ENCODE measurements around the gene CNNM2.

CNNM2 gene

GRCh38 chr10:102917962-102918816, at the start of gene CNNM2:
Gene CNNM2 (plus strand): TSS chr10:102918294. CDS start chr10:102918481, 187 bp downstream.
- peak; percentile 94 for DNase-seq

GRCh38 chr10:102868911-102869257, 49.2 kb upstream of the CNNM2 start:
- DNase-seq, result no peak

DNA sequence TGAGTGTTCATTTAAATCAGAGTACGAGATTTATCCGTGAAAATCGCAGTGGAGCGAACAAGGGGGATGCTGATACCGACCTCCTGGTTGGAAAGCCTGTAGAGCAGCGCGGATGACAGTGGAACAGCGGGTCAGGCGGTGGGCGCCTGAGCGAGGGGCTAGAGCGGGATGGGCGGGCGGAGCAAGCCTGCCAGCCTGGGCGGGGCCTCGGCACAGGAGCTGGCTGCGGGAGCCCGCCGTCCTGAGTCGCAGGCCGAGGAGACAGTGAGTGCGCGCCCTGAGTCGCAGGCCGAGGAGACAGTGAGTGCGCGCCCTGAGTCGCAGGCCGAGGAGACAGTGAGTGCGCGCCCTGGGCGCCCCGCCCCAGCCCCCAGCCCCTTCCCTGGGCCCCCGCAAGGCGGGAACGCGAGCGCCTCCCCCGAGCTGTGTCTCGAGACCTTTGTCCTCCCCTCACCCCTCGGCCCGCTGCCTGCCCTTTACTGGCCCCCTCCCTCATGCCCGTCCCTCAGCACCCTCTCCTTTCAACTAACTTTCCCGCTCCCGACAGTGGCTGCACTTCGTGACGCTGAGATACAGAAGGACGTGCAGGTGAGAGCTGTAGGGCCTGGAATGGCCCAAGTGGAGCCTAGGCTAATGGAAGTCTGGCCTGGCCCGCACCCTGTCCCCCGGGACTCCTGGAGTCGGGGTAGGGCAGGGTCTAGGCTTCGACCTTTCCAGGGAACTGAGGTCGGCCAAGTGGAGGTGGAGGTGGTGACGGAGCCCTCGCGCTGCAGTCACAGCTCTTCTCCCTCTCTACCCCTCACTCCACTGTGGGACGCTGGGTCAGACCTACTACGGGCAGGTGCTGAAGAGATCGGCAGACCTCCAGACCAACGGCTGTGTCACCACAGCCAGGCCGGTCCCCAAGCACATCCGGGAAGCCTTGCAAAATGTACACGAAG, 48.6 kb upstream of the CNNM2 start, which contains the start of gene AS3MT:
AS3MT (plus strand) TSS at position 213 of the 941 bp plus-strand sequence; CDS start at position 336, 123 bp downstream.
- DNase-seq, result peak; percentile 44

DNA sequence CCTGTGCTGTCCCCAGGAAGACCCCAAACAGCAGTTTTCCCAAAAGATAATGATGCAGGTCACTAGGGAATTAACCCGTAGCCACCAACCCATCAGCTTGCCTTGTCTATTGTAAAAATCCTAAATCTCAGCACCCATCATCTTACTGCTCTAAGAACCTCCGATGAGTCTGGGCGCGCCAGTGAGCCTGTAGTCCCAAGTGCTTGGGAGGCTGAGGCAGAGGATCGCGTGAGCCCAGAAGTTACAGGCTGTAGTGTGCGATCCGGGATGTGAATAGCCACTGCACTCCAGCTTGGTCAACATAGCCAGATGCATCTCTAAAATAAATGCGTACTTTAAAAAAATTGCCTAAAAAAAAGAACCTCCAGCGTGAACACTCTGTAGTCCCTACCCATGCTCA, 47.9 kb upstream of the CNNM2 start:
- DNase-seq, result no peak

DNA sequence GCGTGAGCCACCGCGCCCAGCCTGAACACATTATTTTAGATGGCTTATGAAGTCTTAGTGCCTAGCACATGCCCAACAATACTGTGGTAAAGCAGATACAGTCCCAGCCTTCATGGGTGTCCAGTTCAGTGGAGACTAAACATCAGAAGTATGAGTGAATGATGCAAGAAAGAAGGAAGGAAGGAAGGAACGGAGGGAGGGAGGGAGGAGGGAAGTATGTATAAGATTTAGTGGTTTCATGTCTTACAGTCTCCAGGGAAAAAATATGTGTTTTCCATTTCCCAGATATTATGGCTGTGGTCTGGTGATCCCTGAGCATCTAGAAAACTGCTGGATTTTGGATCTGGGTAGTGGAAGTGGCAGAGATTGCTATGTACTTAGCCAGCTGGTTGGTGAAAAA, 45.9 kb upstream of the CNNM2 start:
- no peak for DNase-seq

DNA sequence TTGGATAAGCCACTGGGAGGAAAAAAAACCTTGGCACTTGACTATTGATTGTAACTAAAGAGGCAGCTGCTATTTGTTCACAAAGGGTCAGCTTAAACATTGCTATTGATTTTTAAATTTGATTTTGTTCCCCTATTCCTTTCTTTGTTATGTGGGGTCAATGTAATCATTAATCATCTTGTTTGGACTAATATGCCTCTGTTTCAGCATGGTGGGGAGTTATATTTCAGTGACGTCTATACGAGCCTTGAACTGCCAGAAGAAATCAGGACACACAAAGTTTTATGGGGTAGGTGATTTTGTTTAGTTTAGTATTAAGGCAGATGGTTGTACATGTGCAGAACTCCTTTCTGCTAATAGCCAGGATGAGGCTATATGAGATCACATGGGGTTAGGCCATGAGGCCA, 41.3 kb upstream of the CNNM2 start:
- DNase-seq, result no peak

GRCh38 chr10:102878629-102879028, 39.5 kb upstream of the CNNM2 start:
- DNase-seq, result no peak

GRCh38 chr10:102880256-102880655, 37.8 kb upstream of the CNNM2 start:
- DNase-seq, result no peak

DNA sequence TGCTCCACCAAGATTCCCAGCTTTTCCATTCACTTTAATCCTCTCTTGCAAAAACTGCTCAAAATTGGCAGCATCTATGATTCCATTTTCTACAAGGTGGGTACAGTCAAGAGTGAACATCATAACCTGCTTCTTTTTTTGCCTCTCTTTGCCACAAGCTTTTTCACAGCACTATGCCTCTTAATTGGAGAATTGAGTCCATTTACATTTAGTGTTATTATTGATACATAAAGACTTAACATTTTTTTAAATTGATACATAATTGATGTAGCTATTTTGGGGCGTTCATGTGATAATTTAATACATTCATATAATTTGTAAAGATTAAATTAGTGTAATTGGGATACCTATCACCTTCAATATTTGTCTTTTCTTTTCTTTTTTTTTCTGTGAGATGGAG, 30.0 kb upstream of the CNNM2 start:
- DNase-seq, result no peak

GRCh38 chr10:102894466-102895213, 23.5 kb upstream of the CNNM2 start:
- no peak for DNase-seq

GRCh38 chr10:102900006-102900405, 18.1 kb upstream of the CNNM2 start:
- DNase-seq, result no peak

DNA sequence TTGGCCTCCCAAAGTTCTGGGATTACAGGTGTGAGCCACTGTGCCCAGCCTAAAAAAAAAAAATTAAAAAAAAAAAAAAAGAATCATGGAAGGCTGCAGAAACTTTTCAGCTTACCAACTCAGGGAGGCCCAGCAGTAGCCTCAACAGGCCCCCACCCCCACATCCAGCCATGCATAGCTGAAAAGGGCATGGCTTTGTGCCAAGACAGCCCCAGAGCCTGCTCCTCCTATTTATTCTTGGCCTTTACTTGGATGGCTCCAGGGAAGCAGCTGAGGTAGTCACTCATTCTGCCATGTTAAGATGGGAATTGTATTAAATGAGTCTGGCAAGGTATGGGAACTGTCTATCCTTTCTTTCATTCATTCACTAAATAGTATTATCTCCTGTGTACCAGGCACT, 13.7 kb upstream of the CNNM2 start:
- DNase-seq, result no peak

DNA sequence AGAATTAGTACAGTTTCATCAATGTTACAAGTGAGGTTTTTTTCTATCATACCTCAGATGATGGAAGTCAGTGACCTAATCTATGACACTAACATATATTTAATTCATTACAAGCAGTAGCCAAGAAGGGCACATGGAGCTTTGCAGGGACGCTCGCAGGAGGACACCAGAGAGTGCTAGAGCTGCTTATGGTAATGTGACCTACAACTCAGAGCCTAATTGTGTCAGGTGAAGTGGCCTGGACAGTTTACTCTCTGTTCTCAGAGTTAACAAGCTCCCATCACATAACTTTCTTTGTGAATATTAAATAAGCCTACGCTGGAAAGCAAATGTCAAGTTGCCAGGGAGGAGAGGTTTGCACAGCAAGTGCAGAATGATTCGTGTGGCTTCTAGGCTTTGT, 11.6 kb upstream of the CNNM2 start:
- DNase-seq, result no peak

DNA sequence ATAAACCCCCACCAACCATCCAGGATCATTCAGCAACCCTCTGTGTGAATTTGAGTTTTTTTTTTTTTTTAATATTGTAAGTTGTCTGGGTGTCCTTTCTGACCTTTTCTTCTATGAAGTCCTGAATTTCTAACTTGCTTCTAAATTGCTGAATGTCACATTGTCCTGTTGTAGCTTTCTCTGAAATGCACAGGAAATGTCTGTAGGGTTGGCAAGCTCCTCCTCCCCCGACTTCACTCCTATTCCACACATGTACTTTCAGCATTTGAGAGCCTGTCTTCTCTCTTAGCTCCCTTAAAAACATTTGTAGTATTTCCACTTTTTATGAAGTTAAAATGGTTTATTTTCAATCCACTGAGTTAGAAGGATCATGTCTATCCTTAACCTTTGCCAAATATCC, 3.3 kb upstream of the CNNM2 start:
- DNase-seq, result no peak

DNA sequence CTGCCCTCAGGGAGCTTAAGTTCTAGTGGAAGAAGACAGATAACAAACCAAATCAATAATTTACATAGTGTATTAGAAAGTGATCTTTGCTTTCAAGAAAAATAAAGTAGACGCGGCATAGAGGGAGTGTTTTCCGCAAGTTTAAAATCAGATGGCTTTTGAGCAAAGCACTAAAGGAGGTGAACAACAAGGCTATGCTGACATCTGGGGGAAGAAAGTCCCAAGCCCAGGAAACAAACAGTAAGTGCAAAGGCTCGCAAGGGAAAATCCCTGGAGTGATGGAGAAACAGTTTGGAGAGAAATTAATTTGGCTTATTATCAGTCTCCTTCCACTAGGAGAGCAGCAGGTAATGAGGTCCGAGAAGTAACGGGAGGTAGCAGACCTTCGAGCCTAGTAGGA, 1.9 kb upstream of the CNNM2 start:
- DNase-seq, result no peak

- peak; percentile 57 for DNase-seq
These were observed 656 bp upstream of the CNNM2 start for GRCh38 chr10:102917314-102917961.

DNA sequence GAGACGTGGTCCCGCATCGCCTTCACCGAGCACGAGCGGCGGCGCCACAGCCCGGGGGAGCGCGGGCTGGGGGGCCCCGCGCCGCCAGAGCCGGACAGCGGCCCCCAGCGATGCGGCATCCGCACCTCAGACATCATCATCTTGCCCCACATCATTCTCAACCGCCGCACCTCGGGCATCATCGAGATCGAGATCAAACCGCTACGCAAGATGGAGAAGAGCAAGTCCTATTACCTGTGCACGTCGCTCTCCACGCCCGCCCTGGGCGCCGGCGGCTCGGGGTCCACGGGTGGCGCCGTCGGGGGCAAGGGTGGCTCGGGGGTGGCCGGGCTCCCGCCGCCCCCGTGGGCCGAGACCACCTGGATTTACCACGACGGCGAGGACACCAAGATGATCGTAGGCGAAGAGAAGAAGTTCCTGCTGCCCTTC, 737 bp downstream of the CNNM2 start:
- DNase-seq, result peak; percentile 12

DNA sequence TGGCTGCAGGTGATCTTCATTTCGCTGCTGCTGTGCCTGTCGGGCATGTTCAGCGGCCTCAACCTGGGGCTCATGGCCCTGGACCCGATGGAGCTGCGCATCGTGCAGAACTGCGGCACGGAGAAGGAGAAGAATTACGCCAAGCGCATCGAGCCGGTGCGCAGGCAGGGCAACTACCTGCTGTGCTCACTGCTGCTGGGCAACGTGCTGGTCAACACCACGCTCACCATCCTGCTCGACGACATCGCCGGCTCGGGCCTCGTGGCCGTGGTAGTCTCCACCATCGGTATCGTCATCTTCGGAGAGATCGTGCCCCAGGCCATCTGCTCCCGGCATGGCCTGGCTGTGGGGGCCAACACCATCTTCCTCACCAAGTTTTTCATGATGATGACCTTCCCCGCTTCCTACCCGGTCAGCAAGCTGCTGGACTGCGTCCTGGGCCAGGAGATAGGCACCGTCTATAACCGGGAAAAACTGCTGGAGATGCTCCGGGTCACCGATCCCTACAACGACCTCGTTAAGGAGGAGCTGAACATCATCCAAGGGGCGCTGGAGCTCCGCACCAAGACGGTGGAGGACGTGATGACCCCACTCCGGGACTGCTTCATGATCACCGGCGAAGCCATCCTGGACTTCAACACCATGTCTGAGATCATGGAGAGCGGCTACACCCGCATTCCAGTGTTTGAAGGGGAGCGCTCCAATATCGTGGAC, 1.3 kb downstream of the CNNM2 start:
- DNase-seq, result peak; percentile 16

DNA sequence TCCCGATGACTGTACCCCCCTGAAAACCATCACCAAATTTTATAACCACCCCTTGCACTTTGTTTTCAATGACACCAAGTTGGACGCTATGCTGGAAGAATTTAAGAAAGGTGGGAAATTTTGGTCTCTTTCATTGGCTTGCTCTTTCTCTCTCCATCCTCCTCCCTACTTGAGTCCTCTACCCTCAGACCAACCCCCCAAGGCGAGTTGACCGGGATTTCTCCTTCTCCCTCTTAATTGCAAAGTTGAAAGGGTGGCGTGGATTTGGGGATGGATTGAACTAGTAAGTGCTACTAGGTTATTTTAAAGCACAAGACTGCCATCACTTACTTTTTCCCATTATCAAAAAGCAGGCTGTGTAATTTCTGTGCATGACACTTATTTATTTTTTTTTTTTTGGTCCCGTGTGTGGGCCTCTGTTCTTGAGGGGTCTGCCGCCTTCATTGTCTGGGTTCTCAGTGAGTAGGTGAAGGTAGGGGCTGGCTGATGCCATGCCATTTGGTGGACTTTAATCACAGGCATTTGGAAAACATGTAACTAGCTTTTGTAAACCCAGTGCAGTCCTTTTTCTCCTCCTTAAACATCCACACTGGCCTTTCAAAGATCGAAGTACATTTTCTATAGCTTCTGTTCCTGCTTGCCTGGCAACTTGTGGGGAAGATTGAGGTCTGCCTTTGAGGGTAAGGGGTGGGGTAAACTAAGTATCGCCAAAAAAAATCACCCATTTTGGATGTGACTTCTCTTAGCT, 2.1 kb downstream of the CNNM2 start:
- no peak for DNase-seq

DNA sequence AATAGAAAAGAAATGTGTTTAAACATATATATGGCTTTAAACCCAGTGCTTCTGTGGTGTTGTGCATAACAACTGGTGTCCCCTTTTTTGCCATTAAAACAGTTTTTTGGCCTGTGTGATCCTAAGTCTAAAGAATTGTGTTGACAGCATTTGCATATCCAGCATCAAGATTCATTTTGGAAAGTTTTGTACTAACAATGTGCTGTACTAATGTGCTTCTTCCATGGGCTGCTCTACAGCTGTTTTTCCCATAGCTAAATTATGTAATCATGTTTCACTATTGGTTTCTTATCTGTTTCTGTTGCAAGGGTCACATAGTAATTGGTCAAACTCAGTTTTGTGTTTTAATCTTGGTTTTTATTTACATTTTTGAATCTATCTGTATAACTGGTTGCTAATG, 5.5 kb downstream of the CNNM2 start:
- DNase-seq, result no peak

- DNase-seq, result no peak
These were observed 8.7 kb downstream of the CNNM2 start for GRCh38 chr10:102926842-102927241.
